Measurements from ENCODE around the gene DOCK2. TPM values are rescaled to one million over a fixed set of nuclear protein-coding genes. Genes with fewer than 3 reads are reported as not detected.

DOCK2 gene
- total and polyA plus RNA-seq, 9 of the 15 experiments (the other 6 are each of a cell fraction or from before 2014, with no cell fraction given) = 4.5 to 42.6 (median 20.5) TPM

DNA sequence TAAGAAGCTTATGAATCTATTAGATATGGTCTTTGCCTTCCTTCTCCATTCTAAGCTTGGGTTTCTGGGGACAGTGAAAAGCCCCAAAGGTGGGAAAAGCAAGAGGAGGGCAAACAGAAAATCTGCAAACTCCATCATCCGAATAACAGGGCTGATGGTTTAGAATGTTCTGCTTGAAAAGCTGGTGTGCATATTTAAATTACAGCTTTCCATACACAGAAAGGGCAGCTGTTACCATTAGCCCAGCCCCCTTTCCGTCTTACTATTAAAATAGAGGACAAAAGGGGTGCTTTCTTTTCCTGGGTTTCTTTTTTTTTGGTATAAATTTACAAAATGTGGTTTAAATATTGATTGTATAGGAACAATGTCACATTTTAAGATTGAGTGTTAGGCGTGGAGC is 321.2 kb downstream of the DOCK2 start (continued):
- TF ChIP-seq TOE1 (IDR thresholded peaks at IDR 0.05; ENCODE audit: borderline replicate concordance) = no peak
- TF ChIP-seq TOE1 (CRISPR knock-in tag; IDR thresholded peaks at IDR 0.05; ENCODE audit: borderline replicate concordance, low read depth) = no peak
- TF ChIP-seq STAG1 (CRISPR knock-in tag; IDR thresholded peaks at IDR 0.05; ENCODE audit: borderline replicate concordance) = no peak
- TF ChIP-seq, protein P1, sequence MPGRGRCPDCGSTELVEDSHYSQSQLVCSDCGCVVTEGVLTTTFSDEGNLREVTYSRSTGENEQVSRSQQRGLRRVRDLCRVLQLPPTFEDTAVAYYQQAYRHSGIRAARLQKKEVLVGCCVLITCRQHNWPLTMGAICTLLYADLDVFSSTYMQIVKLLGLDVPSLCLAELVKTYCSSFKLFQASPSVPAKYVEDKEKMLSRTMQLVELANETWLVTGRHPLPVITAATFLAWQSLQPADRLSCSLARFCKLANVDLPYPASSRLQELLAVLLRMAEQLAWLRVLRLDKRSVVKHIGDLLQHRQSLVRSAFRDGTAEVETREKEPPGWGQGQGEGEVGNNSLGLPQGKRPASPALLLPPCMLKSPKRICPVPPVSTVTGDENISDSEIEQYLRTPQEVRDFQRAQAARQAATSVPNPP (IDR thresholded peaks at IDR 0.05; ENCODE audit: borderline replicate concordance, insufficient read depth, insufficient read length) = no peak

DNA sequence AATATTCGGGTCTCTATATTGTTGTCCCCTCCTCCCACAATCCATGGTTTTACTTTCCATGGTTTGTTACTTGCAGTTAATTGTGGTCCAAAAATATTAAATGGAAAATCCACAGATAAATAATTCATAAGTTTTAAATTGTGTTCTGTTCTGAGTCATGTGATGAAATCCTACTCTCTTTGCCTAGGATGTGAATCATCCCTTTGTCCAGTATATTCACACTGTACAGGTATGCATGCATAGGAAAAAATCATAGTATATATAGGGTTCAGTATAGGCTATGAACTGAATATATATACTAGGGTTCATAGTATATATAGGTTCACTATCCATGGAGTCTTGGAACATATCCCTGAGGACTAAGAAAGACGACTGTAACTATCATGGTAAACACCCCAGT is 323.6 kb downstream of the DOCK2 start:
- no peak overlapping the region for H3K27ac ChIP-seq (ENCODE audit: extremely low read depth, low read depth, low read length)
- H3K36me3 ChIP-seq (ENCODE audit: control insufficient read depth, insufficient read depth, low read length) = no peaks in the 10 kb centered on the region
- DNase-seq (ENCODE audit: extremely low read depth in 1 of 4, low spot score in 3 of 4) (no peak), FAIRE-seq (no peak), ATAC-seq (no peak)
- H3K9me1 ChIP-seq (ENCODE audit: control insufficient read depth, insufficient read depth, low read length) = no peaks in the 10 kb centered on the region
- H3K79me2 ChIP-seq (ENCODE audit: control insufficient read depth, insufficient read depth, low read length) = no peaks in the 10 kb centered on the region
- intact Hi-C loops (cut with micrococcal nuclease) = no loop called here
- POLR2A ChIA-PET = no interaction called here
- no peaks in the 10 kb centered on the region for H3K27me3 ChIP-seq (ENCODE audit: control insufficient read depth in 2 of 2, insufficient read depth in 2 of 2, low read length in 2 of 2)
- H3K4me2 ChIP-seq (ENCODE audit: insufficient read depth, low read length) = no peak overlapping the region
- H3K9me3 ChIP-seq (replicated peaks; ENCODE audit: control insufficient read depth, insufficient read depth, low read depth, low read length) = no peaks in the 10 kb centered on the region
- H3K4me1 ChIP-seq (replicated peaks in 1 of 2; ENCODE audit: control insufficient read depth in 2 of 2, insufficient read depth in 2 of 2, low read length in 2 of 2) = no peaks in the 10 kb centered on the region
- H3K4me3 ChIP-seq = no peak overlapping the region
- CTCF ChIA-PET (ENCODE audit: low intra/inter-chr PET ratio) = no interaction called here
- in situ Hi-C loops (cut with MboI) = no loop called here
- 4% methylated on average over 2 of the region's 2 CpGs for WGBS (ENCODE audit: insufficient coverage, low coverage, missing lambda C conversion rate)
- no peak overlapping the region for H2AFZ ChIP-seq (ENCODE audit: low read depth, low read length)
- BruUV-seq (replicated peaks) = no TSS peak
- no peaks in the 10 kb centered on the region for H4K20me1 ChIP-seq (replicated peaks; ENCODE audit: control insufficient read depth, insufficient read depth, low read length)
- H3K9ac ChIP-seq (ENCODE audit: insufficient read depth in 1 of 2, low read depth in 2 of 2, low read length in 2 of 2) = no peak overlapping the region
- TF ChIP-seq C11orf30 (IDR thresholded peaks at IDR 0.05; ENCODE audit: low read depth) = no peak
- TF ChIP-seq EGR1 (conservative IDR thresholded peaks at IDR 0.05) = no peak
- TF ChIP-seq, protein P2, sequence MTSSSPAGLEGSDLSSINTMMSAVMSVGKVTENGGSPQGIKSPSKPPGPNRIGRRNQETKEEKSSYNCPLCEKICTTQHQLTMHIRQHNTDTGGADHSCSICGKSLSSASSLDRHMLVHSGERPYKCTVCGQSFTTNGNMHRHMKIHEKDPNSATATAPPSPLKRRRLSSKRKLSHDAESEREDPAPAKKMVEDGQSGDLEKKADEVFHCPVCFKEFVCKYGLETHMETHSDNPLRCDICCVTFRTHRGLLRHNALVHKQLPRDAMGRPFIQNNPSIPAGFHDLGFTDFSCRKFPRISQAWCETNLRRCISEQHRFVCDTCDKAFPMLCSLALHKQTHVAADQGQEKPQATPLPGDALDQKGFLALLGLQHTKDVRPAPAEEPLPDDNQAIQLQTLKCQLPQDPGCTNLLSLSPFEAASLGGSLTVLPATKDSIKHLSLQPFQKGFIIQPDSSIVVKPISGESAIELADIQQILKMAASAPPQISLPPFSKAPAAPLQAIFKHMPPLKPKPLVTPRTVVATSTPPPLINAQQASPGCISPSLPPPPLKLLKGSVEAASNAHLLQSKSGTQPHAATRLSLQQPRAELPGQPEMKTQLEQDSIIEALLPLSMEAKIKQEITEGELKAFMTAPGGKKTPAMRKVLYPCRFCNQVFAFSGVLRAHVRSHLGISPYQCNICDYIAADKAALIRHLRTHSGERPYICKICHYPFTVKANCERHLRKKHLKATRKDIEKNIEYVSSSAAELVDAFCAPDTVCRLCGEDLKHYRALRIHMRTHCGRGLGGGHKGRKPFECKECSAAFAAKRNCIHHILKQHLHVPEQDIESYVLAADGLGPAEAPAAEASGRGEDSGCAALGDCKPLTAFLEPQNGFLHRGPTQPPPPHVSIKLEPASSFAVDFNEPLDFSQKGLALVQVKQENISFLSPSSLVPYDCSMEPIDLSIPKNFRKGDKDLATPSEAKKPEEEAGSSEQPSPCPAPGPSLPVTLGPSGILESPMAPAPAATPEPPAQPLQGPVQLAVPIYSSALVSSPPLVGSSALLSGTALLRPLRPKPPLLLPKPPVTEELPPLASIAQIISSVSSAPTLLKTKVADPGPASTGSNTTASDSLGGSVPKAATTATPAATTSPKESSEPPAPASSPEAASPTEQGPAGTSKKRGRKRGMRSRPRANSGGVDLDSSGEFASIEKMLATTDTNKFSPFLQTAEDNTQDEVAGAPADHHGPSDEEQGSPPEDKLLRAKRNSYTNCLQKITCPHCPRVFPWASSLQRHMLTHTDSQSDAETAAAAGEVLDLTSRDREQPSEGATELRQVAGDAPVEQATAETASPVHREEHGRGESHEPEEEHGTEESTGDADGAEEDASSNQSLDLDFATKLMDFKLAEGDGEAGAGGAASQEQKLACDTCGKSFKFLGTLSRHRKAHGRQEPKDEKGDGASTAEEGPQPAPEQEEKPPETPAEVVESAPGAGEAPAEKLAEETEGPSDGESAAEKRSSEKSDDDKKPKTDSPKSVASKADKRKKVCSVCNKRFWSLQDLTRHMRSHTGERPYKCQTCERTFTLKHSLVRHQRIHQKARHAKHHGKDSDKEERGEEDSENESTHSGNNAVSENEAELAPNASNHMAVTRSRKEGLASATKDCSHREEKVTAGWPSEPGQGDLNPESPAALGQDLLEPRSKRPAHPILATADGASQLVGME (CRISPR knock-in tag; IDR thresholded peaks at IDR 0.05) = no peak
- TF ChIP-seq, protein P3, sequence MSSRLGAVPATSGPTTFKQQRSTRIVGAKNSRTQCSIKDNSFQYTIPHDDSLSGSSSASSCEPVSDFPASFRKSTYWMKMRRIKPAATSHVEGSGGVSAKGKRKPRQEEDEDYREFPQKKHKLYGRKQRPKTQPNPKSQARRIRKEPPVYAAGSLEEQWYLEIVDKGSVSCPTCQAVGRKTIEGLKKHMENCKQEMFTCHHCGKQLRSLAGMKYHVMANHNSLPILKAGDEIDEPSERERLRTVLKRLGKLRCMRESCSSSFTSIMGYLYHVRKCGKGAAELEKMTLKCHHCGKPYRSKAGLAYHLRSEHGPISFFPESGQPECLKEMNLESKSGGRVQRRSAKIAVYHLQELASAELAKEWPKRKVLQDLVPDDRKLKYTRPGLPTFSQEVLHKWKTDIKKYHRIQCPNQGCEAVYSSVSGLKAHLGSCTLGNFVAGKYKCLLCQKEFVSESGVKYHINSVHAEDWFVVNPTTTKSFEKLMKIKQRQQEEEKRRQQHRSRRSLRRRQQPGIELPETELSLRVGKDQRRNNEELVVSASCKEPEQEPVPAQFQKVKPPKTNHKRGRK (tag; IDR thresholded peaks at IDR 0.05) = no peak
- no peak for TF ChIP-seq RBM22 (IDR thresholded peaks at IDR 0.05; ENCODE audit: low read depth, low read length, poor library complexity, severe bottlenecking)
- no peak for TF ChIP-seq HLTF (IDR thresholded peaks at IDR 0.05)
- no peak for TF ChIP-seq ZFP1 (CRISPR knock-in tag; IDR thresholded peaks at IDR 0.05)
- no peak for TF ChIP-seq HMGN3 (IDR thresholded peaks at IDR 0.05; ENCODE audit: borderline replicate concordance, extremely low read depth, insufficient read length, low read depth, low read length)
- TF ChIP-seq, protein P1 (IDR thresholded peaks at IDR 0.05; ENCODE audit: borderline replicate concordance, insufficient read depth, insufficient read length) = no peak

Measured in K562 (cell line).